ENCODE data around the gene OTUB2.

The OTUB2 gene

GRCh38 chr14:94077111-94077821, 51.1 kb downstream of the OTUB2 start:
- DNase-seq (ENCODE audit: extremely low read depth, low read depth) = no peak
- H3K4me3 ChIP-seq (replicated peaks; ENCODE audit: low read depth, low read length) = no peak overlapping the region
- TF ChIP-seq CTCF (IDR thresholded peaks at IDR 0.05; ENCODE audit: low read depth, low read length, missing control alignments) = no peak

GRCh38 chr14:94077823-94078222, 51.7 kb downstream of the OTUB2 start:
- peak overlapping the region; percentile 98 for H3K4me3 ChIP-seq (replicated peaks; ENCODE audit: low read depth, low read length)
- no peak for TF ChIP-seq CTCF (IDR thresholded peaks at IDR 0.05; ENCODE audit: low read depth, low read length, missing control alignments)
- no peak for DNase-seq (ENCODE audit: extremely low read depth, low read depth)

GRCh38 chr14:94079891-94080620, 53.9 kb downstream of the OTUB2 start:
- peak; percentile 9 for DNase-seq (ENCODE audit: extremely low read depth, low read depth)
- no peak for TF ChIP-seq CTCF (IDR thresholded peaks at IDR 0.05; ENCODE audit: low read depth, low read length, missing control alignments)
- H3K4me3 ChIP-seq (replicated peaks; ENCODE audit: low read depth, low read length) = peak overlapping the region; percentile 98

DNA sequence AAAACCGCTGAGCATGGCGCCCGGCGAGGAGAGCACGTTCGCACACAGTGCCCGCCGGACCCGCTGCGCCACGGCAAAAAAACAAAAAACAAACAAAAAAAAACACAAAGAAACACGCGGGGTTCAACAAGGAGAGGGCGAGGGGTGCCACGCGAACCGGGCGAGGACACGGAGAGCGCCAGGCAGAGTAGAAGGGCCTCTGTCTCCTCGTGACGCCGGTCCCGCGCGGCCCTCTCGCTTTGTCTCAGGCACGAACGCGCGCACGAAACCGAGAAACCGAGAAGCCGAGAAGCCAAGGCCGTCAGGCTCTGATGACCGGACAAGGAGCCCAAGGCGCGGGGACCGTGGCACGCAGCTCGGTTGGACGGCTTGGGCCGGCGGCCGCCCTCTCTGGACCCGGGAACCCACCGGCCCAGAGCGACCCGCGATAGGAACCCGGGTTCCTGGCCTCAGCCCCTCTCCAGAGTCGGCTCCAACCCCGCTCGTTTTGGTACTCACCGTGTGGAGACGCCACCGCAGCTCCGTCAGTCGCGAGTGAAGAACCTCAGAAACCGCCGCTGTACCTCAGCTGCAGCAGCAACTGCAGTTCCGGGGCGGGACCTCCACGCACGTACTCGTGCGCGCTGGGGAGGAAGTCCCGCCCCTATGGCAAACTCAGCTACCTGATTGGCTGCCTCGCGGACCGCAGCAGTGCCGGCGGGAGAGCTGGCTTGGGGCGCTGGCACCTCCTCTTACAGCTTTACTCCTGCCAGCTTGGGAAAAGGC, 54.7 kb downstream of the OTUB2 start, which contains the start of the genes DDX24 and IFI27L1:
DDX24 (minus strand) TSS at position 582 of the 765 bp plus-strand sequence. CDS start 1,460 bp downstream, outside the sequence.
IFI27L1 (plus strand) TSS at position 690 of the 765 bp plus-strand sequence. CDS start 15,628 bp downstream, outside the sequence.
- DNase-seq (ENCODE audit: extremely low read depth, low read depth) = peak; percentile 76
- TF ChIP-seq CTCF (IDR thresholded peaks at IDR 0.05; ENCODE audit: low read depth, low read length, missing control alignments) = no peak
- H3K4me3 ChIP-seq (replicated peaks; ENCODE audit: low read depth, low read length) = peak within 1 kb of the TSS; percentile 98

- DNase-seq (ENCODE audit: extremely low read depth, low read depth) = no peak
- peak overlapping the region; percentile 98 for H3K4me3 ChIP-seq (replicated peaks; ENCODE audit: low read depth, low read length)
- no peak for TF ChIP-seq CTCF (IDR thresholded peaks at IDR 0.05; ENCODE audit: low read depth, low read length, missing control alignments)
Observed at GRCh38 chr14:94081386-94081820, 55.3 kb downstream of the OTUB2 start.

DNA sequence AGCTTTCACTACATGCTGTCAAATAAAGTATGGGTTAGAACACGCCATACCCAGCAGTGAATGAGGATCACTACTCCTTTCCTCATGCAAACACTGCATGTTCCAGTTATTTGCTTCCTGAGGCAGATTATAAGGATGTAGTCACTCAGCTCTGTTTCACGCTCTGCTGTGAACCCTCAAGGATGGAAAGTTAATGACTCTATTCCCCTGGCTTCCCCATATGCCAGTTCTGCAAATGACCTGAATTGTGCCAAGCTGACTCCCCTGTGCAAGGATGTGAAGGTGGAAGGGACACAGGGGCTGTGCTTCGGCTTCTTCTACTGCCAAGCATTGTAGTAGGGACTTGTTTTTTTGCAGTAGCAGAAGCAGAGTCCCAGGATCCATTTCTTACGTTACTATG, 61.8 kb downstream of the OTUB2 start:
- no peak for DNase-seq (ENCODE audit: extremely low read depth, low read depth)
- no peak overlapping the region for H3K4me3 ChIP-seq (replicated peaks; ENCODE audit: low read depth, low read length)
- no peak for TF ChIP-seq CTCF (IDR thresholded peaks at IDR 0.05; ENCODE audit: low read depth, low read length, missing control alignments)
